Neural cell (in vitro differentiated cells): ENCODE results near the gene MAP3K5. TPM values are rescaled to one million over a fixed set of nuclear protein-coding genes. Genes with fewer than 3 reads are reported as not detected.

Source experiments
- H2AFZ ChIP-seq: fragments of 200-600, 300-800 bp; sonication (generic), shearing (Covaris generic); 2 replicates; pipeline ENCODE4 v1.6.0; 2014; ENCODE audit warnings: low read depth, mild to moderate bottlenecking, antibody characterized with exemption, low read length, moderate library complexity
- H3F3A ChIP-seq: fragments of 200-600 bp; shearing (Covaris generic); 2 replicates; pipeline ENCODE4 v1.6.1; 2016; ENCODE audit warnings: mild to moderate bottlenecking, moderate library complexity, mixed read lengths, antibody characterized with exemption, low read length; ENCODE audit not compliant: insufficient read depth, poor library complexity, severe bottlenecking
- H3K27ac ChIP-seq: fragments of 200-600, 300-800 bp; sonication (generic), shearing (Covaris generic); 2 replicates; pipeline ENCODE4 v1.5.1; 2014; ENCODE audit warnings: mild to moderate bottlenecking, low read length, moderate library complexity
- H3K27me3 ChIP-seq: fragments of 300-800, 200-600 bp; sonication (generic), shearing (Covaris generic); 2 replicates; pipeline ENCODE4 v1.6.0; 2014; ENCODE audit warnings: mild to moderate bottlenecking, low read depth, low read length, moderate library complexity; ENCODE audit not compliant: insufficient read depth
- H3K36me3 ChIP-seq: fragments of 300-800, 200-600 bp; sonication (generic), shearing (Covaris generic); 2 replicates; pipeline ENCODE4 v1.5.1; 2014; ENCODE audit warnings: mild to moderate bottlenecking, antibody characterized with exemption, low read length, moderate library complexity; ENCODE audit not compliant: insufficient read depth
- H3K4me2 ChIP-seq: fragments of 300-800, 200-600 bp; sonication (generic), shearing (Covaris generic); 2 replicates; pipeline ENCODE4 v1.6.0; 2014; ENCODE audit warnings: mild to moderate bottlenecking, low read length
- H3K4me3 ChIP-seq: fragments of 300-800, 200-600 bp; sonication (generic), shearing (Covaris generic); 2 replicates; pipeline ENCODE4 v1.5.1; 2014; ENCODE audit warnings: mild to moderate bottlenecking, low read length, moderate library complexity
- H3K79me2 ChIP-seq: fragments of 200-600 bp; shearing (Covaris generic); replicated peaks from 2 replicates; pipeline ENCODE4 v1.6.0; 2014; ENCODE audit warnings: mild to moderate bottlenecking, low read length, moderate library complexity; ENCODE audit not compliant: insufficient read depth
- H3K9ac ChIP-seq: fragments of 300-800, 200-600 bp; sonication (generic), shearing (Covaris generic); 2 replicates; pipeline ENCODE4 v1.6.1; 2016; ENCODE audit warnings: mild to moderate bottlenecking, low read length, mixed read lengths
- H3K9me2 ChIP-seq: fragments of 200-600 bp; shearing (Covaris generic); 2 replicates; pipeline ENCODE4 v1.6.1; 2016; ENCODE audit warnings: mild to moderate bottlenecking, low read length, mixed read lengths; ENCODE audit not compliant: insufficient read depth
- H3K9me3 ChIP-seq: fragments of 200-600, 300-800 bp; sonication (generic), shearing (Covaris generic); 2 replicates; pipeline ENCODE4 v1.6.1; 2016; ENCODE audit warnings: mild to moderate bottlenecking, mixed run types, low read length, moderate library complexity, mixed read lengths
- H4K20me1 ChIP-seq: fragments of 200-600 bp; shearing (Covaris generic); 2 replicates; pipeline ENCODE4 v1.6.1; 2016; ENCODE audit warnings: mild to moderate bottlenecking, mixed run types; ENCODE audit not compliant: insufficient read depth
- CTCF ChIP-seq: fragments of 450-650 bp; IDR thresholded peaks from 2 replicates; pipeline ENCODE4 v1.5.1; 2014; ENCODE audit warnings: antibody characterized with exemption, mild to moderate bottlenecking, moderate library complexity; ENCODE audit not compliant: poor library complexity, severe bottlenecking
- EP300 ChIP-seq: fragments of 450-650 bp; conservative IDR thresholded peaks from 2 replicates; pipeline ENCODE4 v1.6.1; 2014; ENCODE audit warnings: antibody characterized with exemption, mild to moderate bottlenecking, moderate library complexity; ENCODE audit not compliant: poor library complexity, severe bottlenecking
- EZH2 ChIP-seq: fragments of 200-600, 300-800 bp; shearing (Covaris generic), sonication (generic); IDR thresholded peaks from 2 replicates; pipeline ENCODE4 v1.6.1; 2014; ENCODE audit warnings: antibody characterized with exemption, low read length, borderline replicate concordance, mild to moderate bottlenecking; ENCODE audit not compliant: insufficient read depth, poor library complexity, severe bottlenecking
- MXI1 ChIP-seq: fragments of 450-650 bp; conservative IDR thresholded peaks from 2 replicates; pipeline ENCODE4 v1.6.1; 2014; ENCODE audit warnings: antibody characterized with exemption, mild to moderate bottlenecking; ENCODE audit not compliant: poor library complexity, severe bottlenecking
- POLR2AphosphoS5 ChIP-seq: IDR thresholded peaks from 2 replicates; pipeline ENCODE4 v1.6.1; 2012
- RAD21 ChIP-seq: fragments of 450-650 bp; conservative IDR thresholded peaks from 2 replicates; pipeline ENCODE4 v1.6.1; 2014; ENCODE audit warnings: antibody characterized with exemption, mild to moderate bottlenecking, moderate library complexity
- REST ChIP-seq: IDR thresholded peaks from 2 replicates; pipeline ENCODE4 v1.6.1; 2012; ENCODE audit warnings: borderline replicate concordance
- SMC3 ChIP-seq: fragments of 450-650 bp; conservative IDR thresholded peaks from 2 replicates; pipeline ENCODE4 v1.6.1; 2014; ENCODE audit warnings: antibody characterized with exemption, mild to moderate bottlenecking, moderate library complexity; ENCODE audit not compliant: poor library complexity
- TAF1 ChIP-seq: IDR thresholded peaks from 2 replicates; pipeline ENCODE4 v1.6.1; 2012; ENCODE audit warnings: low read depth
- polyA plus RNA-seq: library from polyadenylated mRNA; depleted of rRNA; stranded (reverse); fragments of >200 nt; gene quantifications from 2 replicates; pipeline ENCODE4 v1.2.3, GENCODE V29; 2014

Gene MAP3K5
- polyA plus RNA-seq, 1 donor from 2014 or later = 2.0 TPM

GRCh38 chr6:136763716-136764516 lies 28.4 kb downstream of the MAP3K5 start:
- no peaks in the 10 kb centered on the region for H3F3A ChIP-seq
- no peaks in the 10 kb centered on the region for H3K27me3 ChIP-seq
- H3K9me2 ChIP-seq = no peaks in the 10 kb centered on the region
- H3K79me2 ChIP-seq = no peaks in the 10 kb centered on the region
- no peaks in the 10 kb centered on the region for H3K36me3 ChIP-seq
- H3K9me3 ChIP-seq = no peaks in the 10 kb centered on the region
- H4K20me1 ChIP-seq = no peaks in the 10 kb centered on the region
- no peak overlapping the region for H3K27ac ChIP-seq
- TF ChIP-seq CTCF (no peak), MXI1 (no peak), POLR2AphosphoS5 (no peak), SMC3 (no peak), EZH2 (no peak), EP300 (no peak), RAD21 (no peak)
- no peak overlapping the region for H3K4me3 ChIP-seq
- H3K9ac ChIP-seq = no peak overlapping the region
- H2AFZ ChIP-seq = no peak overlapping the region
- H3K4me2 ChIP-seq = no peak overlapping the region

- Histone ChIP-seq H3K4me3 (no peak overlapping the region), H3K9ac (no peak overlapping the region), H3K27ac (no peak overlapping the region), H3K79me2 (no peaks in the 10 kb centered on the region), H4K20me1 (no peaks in the 10 kb centered on the region), H3K9me2 (no peaks in the 10 kb centered on the region), H3K9me3 (no peaks in the 10 kb centered on the region), H3K36me3 (no peaks in the 10 kb centered on the region), H2AFZ (no peak overlapping the region), H3K4me2 (no peak overlapping the region), H3K27me3 (no peaks in the 10 kb centered on the region), H3F3A (no peaks in the 10 kb centered on the region)
- TF ChIP-seq TAF1 (no peak), EP300 (no peak), MXI1 (no peak), POLR2AphosphoS5 (no peak), CTCF (no peak), EZH2 (no peak), REST (no peak), SMC3 (no peak), RAD21 (no peak)
These were observed 29.0 kb downstream of the MAP3K5 start for GRCh38 chr6:136763255-136763654.
